HG02610 (cell line): ENCODE measurements around the gene EPAS1.

Source experiments
- ATAC-seq: cut with Tn5 transposase; IDR thresholded peaks from one replicate; pipeline ENCODE4 v1.9.1; 2021; ENCODE audit warnings: mild to moderate bottlenecking, moderate library complexity; ENCODE audit not compliant: unreplicated experiment

EPAS1 gene

GRCh38 chr2:46361920-46362666 lies 64.9 kb downstream of the EPAS1 start:
- ATAC-seq: no peak

DNA sequence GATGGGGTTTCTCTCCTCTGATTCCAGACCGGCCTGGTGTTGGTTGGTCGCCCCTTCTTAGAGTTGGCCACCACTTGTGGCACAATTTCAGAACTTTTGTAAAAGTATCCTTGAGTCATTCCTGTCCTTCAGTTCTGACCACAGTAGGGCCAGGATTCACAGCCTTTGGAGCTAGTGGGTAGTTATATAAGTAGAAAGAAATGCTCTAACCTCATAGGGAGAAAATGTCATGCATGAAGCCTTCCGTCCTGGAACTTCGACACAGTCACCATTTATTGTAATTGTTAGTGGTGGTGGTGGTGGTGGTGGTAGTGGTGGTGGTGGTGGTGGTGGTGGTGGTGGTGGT lies 65.4 kb downstream of the EPAS1 start:
- ATAC-seq: no peak

GRCh38 chr2:46363535-46364170 lies 66.4 kb downstream of the EPAS1 start:
- no peak for ATAC-seq

DNA sequence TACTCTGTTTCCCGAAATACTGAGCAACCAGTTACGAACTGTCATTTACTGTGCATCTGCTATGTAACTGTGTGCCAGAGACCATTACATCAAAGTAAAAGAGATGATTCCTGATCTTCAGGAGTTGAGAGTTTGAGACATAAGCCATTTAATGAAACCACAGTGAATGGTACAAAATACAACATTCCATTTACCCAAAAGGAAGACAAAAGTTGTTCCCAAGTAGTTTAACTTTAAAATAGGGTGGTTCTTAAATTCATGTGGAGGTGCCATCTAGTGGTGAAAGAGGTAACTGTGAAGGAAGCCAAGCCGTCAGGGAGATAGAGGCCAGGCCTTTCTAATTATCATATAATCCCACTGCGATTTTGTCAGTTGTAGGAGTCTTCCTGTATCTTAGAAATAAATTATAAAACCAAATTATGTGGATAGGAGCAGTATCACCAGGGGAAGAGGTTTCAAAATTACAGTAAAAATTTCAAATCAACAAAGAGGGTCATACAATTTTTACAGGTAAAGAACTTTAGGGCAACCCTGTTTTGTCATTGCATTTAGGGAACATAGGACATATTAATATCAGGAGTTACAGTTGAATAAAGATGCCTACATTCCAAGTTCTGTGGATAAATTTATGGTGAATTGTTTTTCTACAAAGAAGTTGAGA lies 67.7 kb downstream of the EPAS1 start:
- no peak for ATAC-seq

DNA sequence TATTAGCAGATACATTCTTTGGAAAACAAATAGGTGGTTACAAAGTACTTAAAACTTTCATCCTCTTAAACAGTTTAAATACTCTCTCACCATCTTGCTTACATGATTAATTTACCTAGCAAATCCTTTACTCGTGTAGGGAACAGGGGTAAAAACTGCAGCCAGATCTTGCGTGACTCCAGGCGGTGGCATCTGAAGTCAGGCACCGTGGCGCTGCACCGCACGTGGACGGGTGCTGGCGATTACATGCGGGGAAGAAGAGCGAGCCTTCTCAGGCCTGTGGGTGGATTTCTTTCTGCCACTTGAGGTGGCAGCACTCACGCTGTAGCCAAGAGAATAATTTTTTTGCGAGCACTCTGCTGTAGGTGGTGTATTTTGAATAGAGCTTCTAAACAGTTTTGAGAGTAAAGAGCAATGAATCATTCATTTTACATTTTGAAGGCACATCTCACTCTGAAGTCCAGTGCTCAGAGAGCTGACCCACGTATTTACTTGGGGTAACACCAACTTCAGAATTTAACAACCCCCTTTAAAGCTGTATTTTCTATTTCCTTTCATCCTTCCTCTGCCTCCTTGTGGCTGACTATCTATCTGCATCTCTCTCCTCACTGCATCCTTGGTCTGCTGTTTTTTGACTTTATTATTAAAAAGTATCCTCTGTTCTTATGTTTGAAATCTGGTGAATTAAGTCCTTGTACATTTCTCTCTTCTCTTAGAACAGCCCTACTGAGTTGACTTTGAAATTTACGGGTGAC lies 68.9 kb downstream of the EPAS1 start:
- ATAC-seq: no peak

- no peak for ATAC-seq
These were observed 69.5 kb downstream of the EPAS1 start for GRCh38 chr2:46366668-46367052.

DNA sequence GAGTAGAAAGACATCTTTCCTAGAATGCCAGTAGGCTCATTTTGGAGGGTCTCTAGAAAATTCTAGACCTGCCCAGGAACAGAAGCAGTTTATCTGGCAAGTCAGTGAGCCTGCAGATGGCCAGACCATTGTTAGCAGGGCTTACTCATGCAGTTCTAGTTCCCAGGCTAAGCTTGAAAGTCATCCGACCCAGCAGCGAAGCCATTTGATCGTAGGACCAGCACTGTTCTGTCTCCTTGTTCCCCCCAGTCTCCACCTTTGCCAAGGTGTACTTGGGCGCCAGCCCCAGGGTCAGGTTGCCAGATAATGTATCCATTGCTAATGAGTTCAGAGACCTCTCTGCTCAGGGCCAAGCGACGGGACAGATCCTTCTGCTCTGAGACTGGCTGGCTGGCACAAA lies 70.1 kb downstream of the EPAS1 start:
- no peak for ATAC-seq

DNA sequence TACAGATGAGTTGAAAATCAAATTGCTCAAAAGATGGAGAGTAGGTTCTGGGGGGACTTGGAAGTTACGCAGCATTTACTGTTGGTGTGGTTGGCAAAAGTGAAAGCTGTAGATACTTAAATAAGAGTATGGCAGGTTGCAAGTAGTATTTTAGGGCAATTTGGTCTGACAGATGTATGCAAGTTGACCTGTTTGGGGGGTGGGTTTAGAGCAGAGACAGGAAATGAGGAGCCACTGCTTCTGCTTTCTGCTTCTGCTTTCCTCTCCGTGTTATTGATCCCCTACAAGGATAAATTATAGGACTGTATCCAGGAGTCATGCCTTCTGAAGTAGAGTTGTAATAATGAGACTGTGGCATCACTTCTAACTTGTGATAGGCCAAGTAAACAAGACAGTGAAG lies 71.2 kb downstream of the EPAS1 start:
- ATAC-seq: no peak

DNA sequence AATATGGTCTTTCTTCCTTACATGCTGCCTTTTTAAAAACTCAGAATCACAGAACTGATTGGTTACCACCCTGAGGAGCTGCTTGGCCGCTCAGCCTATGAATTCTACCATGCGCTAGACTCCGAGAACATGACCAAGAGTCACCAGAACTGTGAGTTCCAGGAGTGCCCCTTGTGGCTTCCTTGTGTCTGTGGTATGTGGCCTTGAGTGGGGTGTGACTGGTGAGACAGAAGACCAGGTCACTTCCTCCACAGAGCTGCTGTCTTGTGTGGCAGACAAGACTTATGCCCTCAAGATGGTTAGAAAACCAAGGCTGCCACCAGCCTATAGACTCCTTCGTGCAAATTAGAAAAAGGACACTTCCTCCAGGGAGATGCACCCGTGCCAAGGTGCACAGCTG lies 72.6 kb downstream of the EPAS1 start:
- no peak for ATAC-seq

GRCh38 chr2:46371854-46372253 lies 74.6 kb downstream of the EPAS1 start:
- ATAC-seq: no peak

- no peak for ATAC-seq
These were observed 75.3 kb downstream of the EPAS1 start for GRCh38 chr2:46372475-46372874.

GRCh38 chr2:46373238-46373637 lies 76.0 kb downstream of the EPAS1 start:
- no peak for ATAC-seq

GRCh38 chr2:46375566-46376125 lies 78.4 kb downstream of the EPAS1 start:
- no peak for ATAC-seq

- no peak for ATAC-seq
These were observed 79.4 kb downstream of the EPAS1 start for GRCh38 chr2:46376586-46376985.

- no peak for ATAC-seq
These were observed 79.9 kb downstream of the EPAS1 start for GRCh38 chr2:46377101-46377581.

DNA sequence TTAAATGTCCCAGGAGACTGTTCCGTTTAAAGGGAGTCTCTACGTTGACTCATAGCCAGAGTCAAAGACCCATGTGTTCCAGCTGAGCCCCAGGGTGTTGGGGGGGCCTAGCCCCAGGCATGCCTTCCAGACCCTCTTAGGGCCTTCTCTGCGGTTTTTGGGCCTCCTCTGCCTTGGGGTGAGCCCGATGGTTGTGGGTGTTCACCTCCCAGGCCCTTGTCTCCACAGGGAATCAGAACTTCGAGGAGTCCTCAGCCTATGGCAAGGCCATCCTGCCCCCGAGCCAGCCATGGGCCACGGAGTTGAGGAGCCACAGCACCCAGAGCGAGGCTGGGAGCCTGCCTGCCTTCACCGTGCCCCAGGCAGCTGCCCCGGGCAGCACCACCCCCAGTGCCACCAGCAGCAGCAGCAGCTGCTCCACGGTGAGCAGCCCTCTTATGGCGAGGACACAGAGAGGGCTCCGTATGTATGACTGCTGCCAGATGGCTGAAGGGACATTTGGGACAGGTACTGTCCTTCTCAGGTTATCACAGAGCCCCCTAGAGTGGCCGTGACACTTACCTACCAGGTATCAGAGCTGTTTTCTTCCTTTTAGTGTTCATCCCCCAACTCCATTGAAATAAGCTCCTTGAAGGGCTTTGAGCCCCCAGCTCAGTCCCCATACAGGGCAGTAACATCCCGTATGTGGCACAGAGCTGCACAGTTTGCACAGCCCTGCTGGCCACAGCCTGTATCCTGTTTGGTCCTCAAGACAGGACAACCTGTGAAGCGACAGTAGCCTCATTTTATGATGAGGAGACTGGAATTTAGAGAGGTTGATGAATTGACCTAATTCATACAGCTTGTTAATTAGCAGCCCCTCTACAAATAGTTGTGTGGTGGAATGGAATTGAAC lies 80.7 kb downstream of the EPAS1 start:
- ATAC-seq: no peak

DNA sequence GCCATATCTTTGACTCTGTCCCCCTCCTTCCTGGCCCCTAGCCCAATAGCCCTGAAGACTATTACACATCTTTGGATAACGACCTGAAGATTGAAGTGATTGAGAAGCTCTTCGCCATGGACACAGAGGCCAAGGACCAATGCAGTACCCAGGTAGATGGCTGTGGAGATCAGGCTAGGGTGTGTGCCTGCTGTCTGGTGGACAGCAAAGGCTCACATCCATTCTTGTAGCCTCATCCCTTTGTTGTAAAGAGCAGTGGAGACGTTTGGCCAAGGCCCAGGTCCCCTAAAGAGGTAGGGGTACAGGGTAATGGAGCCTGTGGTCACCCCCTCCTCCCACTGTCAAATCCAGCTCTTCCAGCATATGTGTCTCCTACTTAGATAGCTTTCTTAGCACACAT lies 81.4 kb downstream of the EPAS1 start:
- no peak for ATAC-seq

GRCh38 chr2:46379213-46380037 lies 82.2 kb downstream of the EPAS1 start:
- no peak for ATAC-seq
